ENCODE measurements around the gene LINGO4. TPM values are rescaled to one million over a fixed set of nuclear protein-coding genes. Genes with fewer than 3 reads are reported as not detected.
A peak's percentile ranks its signal among the peaks of the same experiment; 100 is the strongest.

Gene LINGO4
- total and polyA plus RNA-seq, 2 of the 13 experiments (the other 11 are each of a cell fraction or from before 2014, with no cell fraction given), result 0.02 to 0.05 TPM

DNA sequence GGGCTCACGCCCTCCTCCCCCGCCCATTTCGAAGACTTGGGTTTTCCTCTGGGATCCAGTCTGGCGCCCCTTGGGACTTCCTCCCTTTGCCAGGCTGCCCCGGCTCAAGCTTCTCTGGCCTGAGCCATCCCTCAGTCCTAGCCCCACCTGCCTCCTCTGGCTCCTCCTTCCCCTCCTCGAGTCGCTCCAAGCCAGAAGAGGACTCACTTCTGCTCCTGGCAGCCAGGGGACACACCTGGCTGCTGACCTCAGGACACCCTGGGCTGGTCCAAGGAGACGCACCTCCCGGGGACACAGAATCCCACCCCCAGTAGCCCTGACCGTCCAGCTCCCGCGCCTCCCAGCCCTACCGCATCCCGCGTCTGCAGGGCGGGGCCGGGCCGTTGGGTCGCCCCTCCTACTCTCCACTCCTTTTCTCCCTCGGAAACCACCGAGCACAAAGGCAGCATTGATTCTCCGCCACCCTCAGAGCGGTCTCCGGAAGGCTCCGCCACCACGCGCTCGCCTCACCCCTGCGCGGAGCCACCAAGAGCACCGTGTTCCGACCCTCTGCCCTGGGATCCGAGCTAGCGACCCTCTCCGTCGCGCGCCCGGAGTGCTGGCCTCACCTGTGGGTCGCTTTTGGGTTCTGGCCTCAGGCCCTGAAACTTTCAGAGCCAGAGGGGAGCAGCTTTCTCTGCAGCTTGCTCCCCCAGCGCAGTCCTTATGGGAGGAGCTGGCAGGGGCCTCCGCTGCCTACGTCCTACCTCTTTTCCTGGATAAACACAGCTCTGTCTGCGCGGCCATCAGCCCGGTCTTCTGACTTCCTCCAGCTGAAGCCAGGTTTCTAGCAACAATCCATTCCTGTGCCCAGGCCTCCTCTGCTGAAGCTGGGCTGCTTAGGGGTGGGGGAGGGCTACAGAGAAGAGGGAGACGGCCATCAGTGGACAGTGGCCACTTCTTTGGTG lies 34.5 kb upstream of the LINGO4 start, which contains the start of gene C2CD4D (continued):
- TF ChIP-seq, protein P1, sequence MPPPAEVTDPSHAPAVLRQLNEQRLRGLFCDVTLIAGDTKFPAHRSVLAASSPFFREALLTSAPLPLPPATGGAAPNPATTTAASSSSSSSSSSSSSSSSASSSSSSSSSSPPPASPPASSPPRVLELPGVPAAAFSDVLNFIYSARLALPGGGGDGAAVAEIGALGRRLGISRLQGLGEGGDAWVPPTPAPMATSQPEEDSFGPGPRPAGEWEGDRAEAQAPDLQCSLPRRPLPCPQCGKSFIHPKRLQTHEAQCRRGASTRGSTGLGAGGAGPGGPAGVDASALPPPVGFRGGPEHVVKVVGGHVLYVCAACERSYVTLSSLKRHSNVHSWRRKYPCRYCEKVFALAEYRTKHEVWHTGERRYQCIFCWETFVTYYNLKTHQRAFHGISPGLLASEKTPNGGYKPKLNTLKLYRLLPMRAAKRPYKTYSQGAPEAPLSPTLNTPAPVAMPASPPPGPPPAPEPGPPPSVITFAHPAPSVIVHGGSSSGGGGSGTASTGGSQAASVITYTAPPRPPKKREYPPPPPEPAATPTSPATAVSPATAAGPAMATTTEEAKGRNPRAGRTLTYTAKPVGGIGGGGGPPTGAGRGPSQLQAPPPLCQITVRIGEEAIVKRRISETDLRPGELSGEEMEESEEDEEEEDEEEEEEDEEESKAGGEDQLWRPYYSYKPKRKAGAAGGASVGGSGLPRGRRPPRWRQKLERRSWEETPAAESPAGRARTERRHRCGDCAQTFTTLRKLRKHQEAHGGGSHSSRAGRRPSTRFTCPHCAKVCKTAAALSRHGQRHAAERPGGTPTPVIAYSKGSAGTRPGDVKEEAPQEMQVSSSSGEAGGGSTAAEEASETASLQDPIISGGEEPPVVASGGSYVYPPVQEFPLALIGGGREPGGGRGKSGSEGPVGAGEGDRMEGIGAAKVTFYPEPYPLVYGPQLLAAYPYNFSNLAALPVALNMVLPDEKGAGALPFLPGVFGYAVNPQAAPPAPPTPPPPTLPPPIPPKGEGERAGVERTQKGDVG (CRISPR knock-in tag; IDR thresholded peaks at IDR 0.05; ENCODE audit: borderline replicate concordance), result 0 out of 2 replicates have a peak, but pooled peaks have one; percentile 39
- TF ChIP-seq SAP130 (CRISPR knock-in tag; IDR thresholded peaks at IDR 0.05; ENCODE audit: low read depth) (peak; percentile 41; the same call in 1 of the 2 replicates), BORCS8-MEF2B (CRISPR knock-in tag; IDR thresholded peaks at IDR 0.05) (0 out of 2 replicates have a peak, but pooled peaks have one; percentile 31), KLF9 (CRISPR knock-in tag; IDR thresholded peaks at IDR 0.05; ENCODE audit: low read depth) (no peak), PHF20 (CRISPR knock-in tag; IDR thresholded peaks at IDR 0.05) (no peak), REPIN1 (CRISPR knock-in tag; IDR thresholded peaks at IDR 0.05; ENCODE audit: borderline replicate concordance, low read depth) (peak; percentile 56; the same call in 1 of the 2 replicates), SOX13 (IDR thresholded peaks at IDR 0.05) (no peak), SOX13 (CRISPR knock-in tag; conservative IDR thresholded peaks at IDR 0.05 in 1 of 2, IDR thresholded peaks at IDR 0.05 in 1 of 2) (peak in 1 of 2 experiments; percentile 43; a peak in 1 of 4 replicates), ZFY (CRISPR knock-in tag; IDR thresholded peaks at IDR 0.05) (0 out of 2 replicates have a peak, but pooled peaks have one; percentile 49), RBFOX2 (IDR thresholded peaks at IDR 0.05; ENCODE audit: low read depth, low read length) (peak; percentile 89), GTF3A (CRISPR knock-in tag; conservative IDR thresholded peaks at IDR 0.05) (no peak), ETV5 (CRISPR knock-in tag; IDR thresholded peaks at IDR 0.05; ENCODE audit: borderline replicate concordance) (peak; percentile 70; the same call in 1 of the 2 replicates), ZNF138 (CRISPR knock-in tag; IDR thresholded peaks at IDR 0.05; ENCODE audit: low read depth) (no peak), ZNF329 (CRISPR knock-in tag; IDR thresholded peaks at IDR 0.05; ENCODE audit: low read depth) (no peak), ZNF878 (CRISPR knock-in tag; IDR thresholded peaks at IDR 0.05) (no peak), ZBTB7A (CRISPR knock-in tag; IDR thresholded peaks at IDR 0.05) (0 out of 2 replicates have a peak, but pooled peaks have one; percentile 27), DNMT1 (CRISPR knock-in tag; IDR thresholded peaks at IDR 0.05) (no peak), TEAD2 (CRISPR knock-in tag; IDR thresholded peaks at IDR 0.05) (no peak)
- TF ChIP-seq, protein P2, sequence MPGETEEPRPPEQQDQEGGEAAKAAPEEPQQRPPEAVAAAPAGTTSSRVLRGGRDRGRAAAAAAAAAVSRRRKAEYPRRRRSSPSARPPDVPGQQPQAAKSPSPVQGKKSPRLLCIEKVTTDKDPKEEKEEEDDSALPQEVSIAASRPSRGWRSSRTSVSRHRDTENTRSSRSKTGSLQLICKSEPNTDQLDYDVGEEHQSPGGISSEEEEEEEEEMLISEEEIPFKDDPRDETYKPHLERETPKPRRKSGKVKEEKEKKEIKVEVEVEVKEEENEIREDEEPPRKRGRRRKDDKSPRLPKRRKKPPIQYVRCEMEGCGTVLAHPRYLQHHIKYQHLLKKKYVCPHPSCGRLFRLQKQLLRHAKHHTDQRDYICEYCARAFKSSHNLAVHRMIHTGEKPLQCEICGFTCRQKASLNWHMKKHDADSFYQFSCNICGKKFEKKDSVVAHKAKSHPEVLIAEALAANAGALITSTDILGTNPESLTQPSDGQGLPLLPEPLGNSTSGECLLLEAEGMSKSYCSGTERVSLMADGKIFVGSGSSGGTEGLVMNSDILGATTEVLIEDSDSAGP (CRISPR knock-in tag; IDR thresholded peaks at IDR 0.05; ENCODE audit: borderline replicate concordance), result peak; percentile 63; the same call in 1 of the 2 replicates
- TF ChIP-seq, protein P3, sequence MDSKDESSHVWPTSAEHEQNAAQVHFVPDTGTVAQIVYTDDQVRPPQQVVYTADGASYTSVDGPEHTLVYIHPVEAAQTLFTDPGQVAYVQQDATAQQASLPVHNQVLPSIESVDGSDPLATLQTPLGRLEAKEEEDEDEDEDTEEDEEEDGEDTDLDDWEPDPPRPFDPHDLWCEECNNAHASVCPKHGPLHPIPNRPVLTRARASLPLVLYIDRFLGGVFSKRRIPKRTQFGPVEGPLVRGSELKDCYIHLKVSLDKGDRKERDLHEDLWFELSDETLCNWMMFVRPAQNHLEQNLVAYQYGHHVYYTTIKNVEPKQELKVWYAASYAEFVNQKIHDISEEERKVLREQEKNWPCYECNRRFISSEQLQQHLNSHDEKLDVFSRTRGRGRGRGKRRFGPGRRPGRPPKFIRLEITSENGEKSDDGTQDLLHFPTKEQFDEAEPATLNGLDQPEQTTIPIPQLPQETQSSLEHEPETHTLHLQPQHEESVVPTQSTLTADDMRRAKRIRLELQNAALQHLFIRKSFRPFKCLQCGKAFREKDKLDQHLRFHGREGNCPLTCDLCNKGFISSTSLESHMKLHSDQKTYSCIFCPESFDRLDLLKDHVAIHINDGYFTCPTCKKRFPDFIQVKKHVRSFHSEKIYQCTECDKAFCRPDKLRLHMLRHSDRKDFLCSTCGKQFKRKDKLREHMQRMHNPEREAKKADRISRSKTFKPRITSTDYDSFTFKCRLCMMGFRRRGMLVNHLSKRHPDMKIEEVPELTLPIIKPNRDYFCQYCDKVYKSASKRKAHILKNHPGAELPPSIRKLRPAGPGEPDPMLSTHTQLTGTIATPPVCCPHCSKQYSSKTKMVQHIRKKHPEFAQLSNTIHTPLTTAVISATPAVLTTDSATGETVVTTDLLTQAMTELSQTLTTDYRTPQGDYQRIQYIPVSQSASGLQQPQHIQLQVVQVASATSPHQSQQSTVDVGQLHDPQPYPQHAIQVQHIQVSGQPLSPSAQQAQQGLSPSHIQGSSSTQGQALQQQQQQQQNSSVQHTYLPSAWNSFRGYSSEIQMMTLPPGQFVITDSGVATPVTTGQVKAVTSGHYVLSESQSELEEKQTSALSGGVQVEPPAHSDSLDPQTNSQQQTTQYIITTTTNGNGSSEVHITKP (CRISPR knock-in tag; IDR thresholded peaks at IDR 0.05; ENCODE audit: low read depth), result peak; percentile 31; the same call in 1 of the 2 replicates

All from HepG2 (cell line).